Stimulated activated CD8-positive, alpha-beta memory T cell treated with anti-CD3 and anti-CD28 coated beads, Interleukin-15, amount 100 ng/mL, for 48 hours (primary cell): ENCODE data around the gene TPRG1.

ENCODE experiments used
- DNase-seq, 2 donors: peaks; one replicate each; pipeline ENCODE4 v3.0.0-alpha.2; 2020; ENCODE audit warnings: low read depth in 2 of 2

Gene TPRG1

DNA sequence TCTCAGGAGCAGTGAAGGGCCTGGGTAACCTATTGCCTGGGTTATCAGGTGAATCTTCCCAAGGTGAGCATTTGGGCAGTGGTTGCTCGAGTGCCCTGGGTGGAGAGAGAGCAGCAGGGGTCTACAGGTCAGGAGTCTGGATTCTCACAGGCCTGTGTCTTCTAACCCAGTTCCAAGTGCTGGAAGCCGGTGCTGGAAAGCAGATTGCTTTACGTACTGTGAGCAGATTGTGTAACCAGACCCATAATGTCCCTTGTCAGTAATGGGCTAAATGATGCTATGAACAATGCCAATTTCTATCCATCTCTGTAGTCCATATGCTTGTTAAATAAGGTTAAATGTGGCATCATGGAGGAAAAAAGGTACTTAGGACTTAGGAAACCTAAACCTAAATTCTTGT, 106.5 kb downstream of the TPRG1 start:
- DNase-seq: no peak

DNA sequence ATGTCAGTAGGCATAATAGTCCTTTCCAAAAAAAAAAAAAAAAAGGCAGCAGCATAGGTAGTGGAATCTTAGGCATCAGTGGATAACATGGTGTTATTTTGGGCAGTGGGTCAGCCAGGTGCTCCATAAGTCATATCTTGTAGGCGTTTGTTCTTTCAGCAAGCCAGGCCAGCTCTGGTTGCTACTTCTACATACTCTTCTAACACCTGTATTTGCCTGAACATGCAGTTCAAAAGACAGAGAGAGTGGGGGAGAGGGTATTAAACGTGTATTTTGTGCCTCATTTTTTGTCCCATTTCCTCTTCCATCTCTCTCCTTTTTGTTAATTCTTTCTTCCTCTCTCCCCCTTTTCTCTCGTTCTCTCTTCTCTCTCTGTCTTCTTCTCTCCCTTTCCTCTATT, 110.4 kb downstream of the TPRG1 start:
- DNase-seq: no peak

DNA sequence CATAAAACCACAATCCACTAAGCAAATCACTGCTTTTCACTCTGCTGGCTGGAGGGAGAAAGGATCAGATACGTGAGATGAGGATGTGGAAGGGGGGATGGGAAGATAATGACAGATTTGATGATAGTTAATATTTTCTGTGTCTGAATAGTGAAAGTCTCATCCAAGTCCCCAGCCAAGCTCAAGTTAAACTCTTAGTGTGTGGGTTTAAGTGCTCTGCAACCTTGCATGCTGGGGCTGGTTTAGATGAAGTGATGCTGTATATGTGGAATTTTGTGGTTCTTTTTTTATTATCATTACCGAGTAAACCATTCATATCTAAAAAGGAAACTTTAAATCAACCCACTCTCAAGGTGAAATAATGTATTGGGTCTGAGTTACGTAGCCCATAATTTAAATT, 111.0 kb downstream of the TPRG1 start:
- DNase-seq: no peak

DNA sequence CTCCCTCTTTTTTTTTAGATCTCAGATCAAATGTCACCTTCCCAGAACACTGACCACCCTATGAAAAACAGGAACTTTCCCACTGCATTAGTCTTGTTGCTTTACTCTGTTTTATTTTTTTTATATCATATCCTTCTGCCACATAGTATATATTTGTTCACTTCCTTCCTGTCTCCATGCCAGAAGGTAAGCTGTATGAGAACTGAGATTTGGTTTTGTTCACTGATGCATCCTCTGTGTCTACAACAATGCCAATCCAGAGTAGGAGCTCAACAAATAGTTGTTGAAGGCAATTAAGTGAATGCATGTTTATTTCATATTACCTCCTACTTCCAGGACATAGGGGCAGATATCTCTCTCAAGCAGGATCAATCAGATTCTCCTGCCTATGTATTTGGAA, 114.4 kb downstream of the TPRG1 start:
- DNase-seq: no peak

DNA sequence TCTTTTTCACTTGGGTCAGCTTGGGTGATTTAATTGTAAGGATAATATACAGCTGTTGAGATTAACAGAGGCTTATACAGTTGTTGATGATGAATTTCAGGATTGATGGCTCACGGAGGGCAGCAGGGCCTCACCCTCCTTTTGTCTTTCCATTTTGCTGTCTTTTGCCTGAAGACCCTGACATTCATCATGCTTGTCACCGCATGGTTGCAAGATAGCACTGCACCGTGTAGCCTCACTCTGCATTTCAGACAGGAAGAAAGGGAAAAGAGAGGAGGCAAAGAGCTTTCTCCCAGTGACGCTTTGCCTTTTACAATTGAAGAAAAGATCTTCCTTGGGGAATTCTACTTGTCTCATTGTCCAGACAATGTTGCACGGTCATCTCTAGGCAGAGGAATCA, 115.1 kb downstream of the TPRG1 start:
- DNase-seq: no peak

DNA sequence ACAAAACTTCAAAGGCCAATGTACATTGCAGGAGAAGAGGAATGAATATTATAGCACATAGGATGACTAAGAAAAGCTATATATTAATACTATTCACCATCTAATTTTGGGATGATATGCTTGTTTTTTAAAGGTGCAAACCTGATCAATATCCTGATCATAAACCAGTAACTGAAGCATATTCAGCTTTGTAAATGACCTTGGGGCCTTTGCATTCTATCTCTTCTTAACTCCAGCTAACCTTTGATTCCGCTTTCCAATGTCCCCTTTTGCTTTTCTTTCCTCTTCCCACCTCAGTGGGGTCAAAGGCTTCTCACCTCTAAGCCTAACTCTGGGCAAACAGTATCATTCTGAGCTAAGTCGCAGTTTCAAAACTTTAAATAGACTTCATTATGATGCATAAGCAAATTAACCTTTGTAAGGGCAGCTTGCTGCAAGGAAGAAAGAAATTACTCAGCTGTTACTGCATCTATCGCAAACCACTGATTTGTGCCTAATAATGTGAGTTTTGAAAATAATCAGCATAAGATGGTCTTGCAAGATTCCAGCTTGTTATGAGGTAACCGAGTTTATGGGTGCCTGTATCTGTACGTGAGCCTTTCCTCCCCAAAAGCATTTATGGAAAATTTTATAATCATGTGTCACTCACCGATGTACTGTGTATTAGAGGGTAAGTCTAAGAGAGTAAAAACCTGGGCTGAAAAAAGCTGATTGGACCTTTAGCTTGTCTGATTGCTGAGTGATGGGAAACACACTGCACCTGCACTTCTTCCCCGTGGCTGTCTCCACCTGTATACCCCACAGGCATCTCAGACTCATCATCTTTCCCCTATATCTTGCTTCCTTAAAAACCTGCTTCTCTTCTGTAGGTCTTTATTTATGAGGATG, 116.8 kb downstream of the TPRG1 start:
- DNase-seq: no peak

DNA sequence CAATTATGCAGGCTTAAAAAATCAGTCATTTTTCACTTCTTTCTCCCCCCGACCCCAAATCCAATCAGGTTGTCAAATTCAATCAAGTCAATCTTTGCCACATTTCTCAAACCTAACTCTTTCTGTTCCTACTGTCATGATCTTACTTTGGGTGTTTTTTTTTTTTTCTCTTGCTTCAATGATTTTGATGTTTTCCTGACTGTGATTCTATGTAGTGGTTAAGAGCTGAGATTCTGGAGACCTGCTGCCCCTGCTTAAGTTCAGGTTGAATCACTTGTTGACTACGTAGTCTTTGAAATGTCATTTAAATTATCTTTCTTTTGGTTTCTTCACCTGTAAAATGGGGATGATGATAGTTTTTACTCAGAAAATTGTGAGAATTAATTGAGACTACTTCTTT, 117.5 kb downstream of the TPRG1 start:
- DNase-seq: no peak

DNA sequence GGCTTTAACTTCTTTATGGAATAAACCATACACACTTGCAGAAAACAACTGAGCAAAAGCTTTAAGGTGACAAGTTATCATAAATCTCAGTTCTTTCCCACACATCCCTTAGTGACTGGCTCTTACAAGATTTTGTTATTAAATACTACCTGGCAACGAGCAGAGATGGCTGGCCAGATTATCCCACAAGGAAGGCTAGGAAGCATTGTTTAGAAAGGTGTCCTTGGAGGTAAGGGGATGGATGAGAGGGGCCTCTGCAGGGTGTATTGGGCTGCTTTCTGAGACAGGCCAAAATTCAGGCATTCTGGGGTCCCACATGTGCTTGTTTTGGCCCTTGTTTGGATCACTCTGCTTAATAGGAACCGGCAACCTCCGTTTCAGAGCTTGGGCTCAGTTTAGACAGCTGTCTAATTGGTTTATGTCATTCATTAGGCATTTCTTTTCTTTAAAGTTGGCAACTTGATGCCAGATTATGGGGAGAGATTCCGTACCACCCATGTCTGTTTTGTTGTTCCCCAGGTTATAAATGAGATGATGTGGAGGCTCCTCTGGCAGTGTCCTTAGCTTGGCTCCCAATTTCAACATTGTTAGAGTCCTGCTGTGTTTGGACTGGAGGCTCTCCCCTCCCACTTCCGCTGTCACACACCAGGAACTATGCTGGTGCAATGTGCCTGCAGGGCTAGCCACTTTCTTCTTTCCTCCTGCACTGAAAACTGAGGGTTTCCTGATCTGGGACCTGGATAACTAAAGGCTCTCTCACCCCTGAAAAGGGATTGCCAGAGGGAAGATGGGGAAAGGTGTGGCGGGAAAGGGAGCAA, 121.1 kb downstream of the TPRG1 start:
- DNase-seq: no peak

DNA sequence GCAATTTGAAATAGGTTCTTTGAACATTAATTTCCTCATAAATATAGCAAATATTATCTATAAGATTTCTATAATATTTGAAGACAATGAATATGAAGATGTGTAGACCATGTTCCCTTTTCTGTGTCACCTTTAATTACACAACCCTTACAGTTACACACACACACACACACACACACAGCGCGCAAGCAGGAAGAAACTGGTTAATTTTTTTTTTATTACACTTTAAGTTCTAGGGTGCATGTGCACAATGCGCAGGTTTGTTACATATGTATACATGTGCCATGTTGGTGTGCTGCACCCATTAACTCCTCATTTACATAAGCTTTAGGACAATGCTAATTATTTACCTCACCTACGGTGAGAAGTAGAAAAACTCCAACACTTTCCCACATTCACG, 122.9 kb downstream of the TPRG1 start:
- DNase-seq: no peak

DNA sequence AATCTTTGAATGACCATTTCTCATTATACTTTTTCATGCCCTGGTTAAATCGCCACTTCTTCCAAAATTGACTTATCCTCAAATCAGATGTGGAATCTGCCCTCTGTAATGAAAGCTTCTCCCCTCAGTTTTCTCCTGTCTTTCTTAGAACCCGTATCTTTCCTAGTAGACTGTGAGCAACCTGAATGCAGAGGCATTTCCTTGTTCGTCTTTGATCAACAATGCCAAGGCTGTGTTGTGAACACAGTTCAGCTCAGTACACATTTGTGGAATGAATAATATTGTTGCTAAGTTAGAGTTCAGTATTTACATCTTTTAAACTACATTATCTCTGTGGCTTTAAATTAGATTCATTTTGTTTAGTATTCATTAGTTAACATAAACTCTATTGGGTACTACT, 123.3 kb downstream of the TPRG1 start:
- no peak for DNase-seq

DNA sequence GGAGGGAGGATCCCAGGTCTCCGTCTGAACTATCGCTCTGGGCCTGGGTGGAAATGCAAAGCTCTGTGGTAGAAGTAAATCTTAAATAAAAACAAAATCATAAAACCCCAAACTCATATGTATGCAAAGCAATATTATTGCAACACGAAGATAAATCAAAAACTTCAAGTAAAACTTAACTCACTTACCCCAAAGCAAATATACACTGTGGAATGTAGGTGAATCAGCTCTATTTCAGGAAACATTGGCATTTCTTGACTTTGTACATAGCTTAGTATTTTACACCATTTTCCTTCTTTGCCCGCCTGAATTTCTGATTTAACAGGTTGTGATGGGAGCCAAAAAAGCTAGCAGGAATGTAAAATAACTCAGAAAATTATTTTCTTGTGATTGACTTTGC, 126.2 kb downstream of the TPRG1 start:
- DNase-seq: no peak

DNA sequence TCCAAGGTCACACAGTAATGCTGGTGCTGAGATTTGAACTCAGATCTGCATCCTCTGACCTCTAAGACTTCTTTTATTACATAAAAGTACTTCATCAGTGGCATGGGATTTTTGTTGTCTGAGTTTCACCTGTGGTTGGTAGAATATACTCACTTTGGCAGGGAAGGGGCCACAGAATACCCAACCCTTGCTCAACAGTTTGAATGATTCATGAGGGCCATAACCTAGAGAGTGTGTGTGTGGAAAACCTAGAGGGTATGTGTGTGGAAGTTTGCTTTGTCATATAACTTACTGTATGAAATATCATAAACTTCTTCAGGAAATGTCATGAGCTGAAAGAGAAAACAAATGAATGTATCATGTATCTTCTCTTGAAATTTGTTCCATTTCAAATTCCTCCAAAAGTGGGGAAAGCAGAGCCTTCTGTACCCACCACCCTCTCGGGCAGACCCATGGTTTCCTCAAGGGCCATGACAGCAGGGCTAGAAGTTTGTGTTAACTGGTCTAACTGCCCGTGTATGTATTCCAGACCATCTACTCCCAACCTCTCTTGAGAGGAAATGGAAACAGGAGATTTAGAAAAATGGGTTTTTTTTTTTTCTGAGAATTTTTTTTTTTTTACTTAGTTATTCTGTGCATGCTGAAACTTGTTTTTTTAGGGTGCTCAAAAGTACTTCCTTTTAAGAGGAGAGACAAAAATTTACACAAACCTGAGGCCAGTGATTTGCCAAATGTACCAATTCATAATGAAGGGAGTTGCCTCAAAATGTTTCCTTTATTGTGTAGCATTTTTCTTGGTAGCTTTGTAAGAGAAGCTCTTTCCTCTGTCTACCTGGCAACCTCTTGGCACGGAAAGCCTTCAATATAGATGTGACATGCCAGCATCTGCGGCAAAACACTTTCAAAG, 127.0 kb downstream of the TPRG1 start:
- DNase-seq: no peak

DNA sequence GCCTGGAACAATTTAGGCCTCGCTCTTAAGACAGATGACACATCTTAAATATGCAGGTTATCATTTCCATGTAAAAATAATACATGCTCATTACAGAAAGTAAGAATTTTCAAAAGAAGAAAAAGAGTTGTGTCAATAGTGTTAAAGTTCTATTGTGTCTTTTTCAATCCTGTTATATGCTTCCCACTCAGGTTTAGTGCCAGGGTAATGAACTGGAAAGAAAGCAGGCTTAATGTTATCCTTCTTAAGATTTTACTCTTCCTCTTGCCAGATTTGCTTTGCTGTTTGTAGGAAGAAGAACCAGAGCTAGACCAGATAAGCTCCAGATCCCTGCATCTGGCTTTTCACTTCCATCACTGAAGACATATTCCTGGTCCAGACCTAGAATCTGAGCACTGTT, 128.6 kb downstream of the TPRG1 start:
- no peak for DNase-seq

DNA sequence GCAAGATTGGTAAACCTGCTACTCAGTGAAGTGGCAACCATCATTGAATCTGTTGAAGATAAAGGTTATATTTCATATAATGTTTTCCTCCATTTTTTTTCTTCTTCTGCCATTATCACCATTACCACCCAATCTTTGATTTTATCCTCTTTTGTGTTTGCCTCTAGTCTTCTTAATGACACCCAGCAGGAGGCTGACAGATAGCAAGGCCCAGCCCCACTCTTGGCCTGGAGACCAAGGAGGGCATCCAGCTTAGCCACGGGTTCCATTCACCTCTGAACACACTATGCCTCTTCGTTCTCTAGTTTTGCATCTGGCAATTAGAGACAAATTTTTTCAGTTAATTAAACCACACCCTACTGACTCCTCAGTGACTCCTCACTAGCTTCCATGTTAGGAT, 129.7 kb downstream of the TPRG1 start:
- DNase-seq: no peak

DNA sequence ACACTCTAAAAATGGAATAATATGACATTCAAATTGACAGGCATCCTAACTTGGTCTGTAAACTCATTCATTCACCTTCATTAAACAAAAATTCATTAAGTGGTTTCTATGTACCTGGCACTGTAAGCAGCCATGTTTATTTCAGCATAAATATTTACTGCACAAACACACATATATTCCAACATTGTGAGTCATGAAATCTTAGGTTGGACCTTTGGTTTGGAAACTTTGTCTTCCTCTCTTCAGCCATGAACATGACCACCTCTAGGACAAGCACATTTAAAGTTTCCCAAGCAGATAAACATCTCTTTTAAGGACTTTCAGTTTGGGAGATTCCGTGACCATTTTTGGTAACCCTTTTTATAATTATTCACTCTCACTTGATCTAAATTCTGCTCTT, 131.8 kb downstream of the TPRG1 start:
- no peak for DNase-seq

DNA sequence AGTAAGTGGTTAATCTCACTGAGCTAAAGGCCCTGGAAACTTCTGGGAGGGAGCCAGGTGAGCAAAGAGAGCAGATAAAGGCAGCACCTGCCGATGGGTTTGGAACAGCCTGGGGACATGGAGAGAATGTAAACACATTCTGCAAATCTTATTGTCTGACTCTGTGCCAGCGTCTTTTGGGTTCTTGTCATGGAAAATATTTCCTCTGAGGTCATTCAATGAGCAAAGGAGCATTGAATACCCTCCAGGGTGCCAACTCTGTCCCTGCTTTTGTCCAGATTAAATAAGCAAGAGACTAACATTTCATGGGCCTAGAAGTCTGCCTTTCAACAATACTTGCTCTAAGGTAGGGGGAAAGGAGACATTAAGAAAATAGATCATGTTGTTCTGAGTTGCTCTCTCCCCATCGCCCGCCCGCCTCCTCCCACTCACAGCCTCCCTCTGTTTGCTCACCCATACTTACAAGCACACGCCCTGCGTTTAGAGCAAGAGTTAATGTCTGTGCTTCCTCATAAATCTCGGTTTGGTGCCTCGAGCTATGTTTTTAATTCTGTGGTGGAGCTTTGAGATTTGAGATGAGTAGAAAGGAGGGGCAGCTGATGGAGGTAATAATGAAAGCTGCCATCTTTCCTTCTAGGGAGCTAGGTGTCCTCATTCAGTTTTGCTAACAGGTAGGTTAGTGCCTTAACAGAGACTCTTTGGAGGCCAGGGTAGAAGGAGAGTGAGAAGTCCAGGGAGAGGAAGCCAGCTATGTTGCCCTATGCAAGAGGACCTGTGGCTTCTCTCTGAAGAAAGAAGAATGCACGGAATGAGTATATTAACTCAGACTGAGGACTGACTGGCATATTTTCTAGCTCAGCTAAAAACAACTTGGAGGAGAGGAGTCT, 132.9 kb downstream of the TPRG1 start:
- DNase-seq: no peak

DNA sequence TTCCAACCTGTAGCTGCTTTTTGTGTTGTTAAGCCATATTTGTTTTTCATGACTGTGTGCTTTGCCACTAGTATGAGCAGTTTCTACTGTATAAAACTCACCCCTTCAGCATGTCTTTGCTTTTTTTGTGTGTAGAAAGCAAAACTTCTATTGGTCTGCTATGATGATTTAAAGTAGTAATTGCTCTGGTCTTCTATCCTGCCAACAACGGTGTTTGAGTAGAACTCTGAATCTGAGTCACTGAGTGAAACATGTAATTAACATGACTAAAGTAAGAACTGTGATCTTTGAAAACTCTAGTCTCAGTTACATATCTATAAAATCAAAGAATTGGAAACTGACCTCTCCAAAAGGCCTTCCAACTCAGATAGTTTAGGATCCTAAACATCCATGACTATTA, 133.6 kb downstream of the TPRG1 start:
- no peak for DNase-seq

DNA sequence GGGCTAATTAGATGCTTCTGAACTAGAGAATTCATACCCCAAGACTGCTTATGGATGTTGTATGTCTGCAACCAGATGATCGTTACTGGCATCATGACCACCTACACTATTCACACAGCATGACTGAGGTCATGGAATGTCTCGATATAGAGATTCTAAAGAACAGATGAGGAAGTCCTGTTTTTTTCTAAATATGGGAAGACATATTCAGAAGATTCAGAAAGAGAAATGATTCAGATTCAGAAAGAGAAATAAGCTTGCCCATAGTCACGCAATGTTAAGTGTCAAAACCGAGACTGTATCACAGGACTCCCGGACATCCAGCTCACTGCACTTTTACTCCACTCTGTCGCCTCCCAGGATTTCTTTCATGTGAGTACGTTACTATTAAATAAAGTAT, 136.2 kb downstream of the TPRG1 start:
- no peak for DNase-seq

DNA sequence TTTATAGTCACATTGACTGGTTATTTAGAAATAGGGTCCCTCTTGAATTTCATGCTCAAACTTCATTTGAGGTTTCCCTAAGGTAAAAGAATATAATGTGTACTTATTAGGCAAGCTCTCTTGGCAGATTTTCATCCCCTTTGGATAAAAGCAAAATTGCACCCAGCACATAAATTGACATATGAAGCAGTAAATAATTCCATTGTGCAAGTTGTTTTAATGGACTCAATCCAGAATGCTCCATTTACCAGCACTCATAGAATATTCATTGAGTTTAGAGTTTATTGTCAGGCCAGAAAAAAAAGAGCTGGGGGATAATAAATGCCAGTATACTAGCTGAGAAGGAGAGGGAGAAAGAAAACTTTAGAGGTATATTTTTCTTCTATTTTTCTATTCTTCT, 136.8 kb downstream of the TPRG1 start:
- DNase-seq: no peak

DNA sequence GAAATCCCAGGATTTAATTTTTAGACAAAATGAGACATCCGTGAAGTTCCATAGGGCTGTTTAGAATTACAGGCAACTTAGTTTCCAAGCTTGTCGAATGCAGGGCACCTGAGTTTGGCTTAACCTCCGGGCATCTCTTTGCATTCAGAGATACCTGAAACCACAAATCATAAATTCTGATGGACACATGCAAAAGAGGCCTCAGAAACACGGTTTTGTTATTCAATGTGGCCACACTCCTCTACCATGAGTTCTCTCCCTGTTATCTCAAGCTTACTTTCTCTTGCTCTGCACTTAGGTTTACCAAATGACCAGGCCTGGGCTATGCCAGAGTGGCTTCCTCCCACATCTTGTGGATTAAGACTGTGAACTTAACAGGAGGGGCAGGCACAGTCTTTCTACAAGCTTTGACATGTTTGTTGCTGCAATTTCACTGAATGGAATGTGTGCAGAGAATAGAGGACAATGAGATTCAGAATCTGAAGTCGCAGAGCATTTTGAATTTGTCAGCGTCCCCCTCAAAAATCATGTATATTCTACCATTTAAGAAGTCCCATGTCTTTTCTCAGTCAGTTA, 137.7 kb downstream of the TPRG1 start:
- DNase-seq: no peak

DNA sequence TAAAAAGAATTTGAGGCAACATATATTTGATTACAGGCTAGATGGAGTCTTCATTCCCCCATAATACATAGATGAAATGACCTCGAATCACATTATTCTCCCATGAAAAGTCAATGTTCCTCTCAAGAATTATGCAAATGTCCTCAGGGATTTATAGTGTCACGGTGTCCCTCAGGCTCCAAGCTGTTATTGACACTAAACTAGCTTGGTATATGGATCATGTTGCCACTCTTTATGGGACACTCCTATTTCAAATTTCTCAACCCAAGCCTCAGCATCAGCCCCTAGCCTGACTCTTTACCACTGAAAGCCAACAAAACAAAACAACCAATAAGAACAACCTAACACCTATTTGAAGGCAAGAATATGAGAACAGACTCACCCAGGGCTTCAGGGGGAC, 139.8 kb downstream of the TPRG1 start:
- DNase-seq: no peak
